Sigmoid colon (tissue), 7 donors: ENCODE measurements around the gene NTN1. TPM values are rescaled to one million over a fixed set of nuclear protein-coding genes. Genes with fewer than 3 reads are reported as not detected.

Experiments used
- DNase-seq: peaks from one replicate; pipeline ENCODE4 v3.0.0-alpha.2; 2019
- H3K27ac ChIP-seq, 4 donors: fragments of 200-600 bp; sonication (generic); one replicate each; pipeline ENCODE4 v1.5.1; 2016 to 2019; ENCODE audit warnings: mild to moderate bottlenecking in 1 of 4
- H3K27me3 ChIP-seq, 3 donors: fragments of 200-600 bp; sonication (generic); one replicate each; pipeline ENCODE4 v1.5.1; 2019; ENCODE audit warnings: mild to moderate bottlenecking in 1 of 3
- H3K36me3 ChIP-seq, 4 donors: fragments of 200-600 bp; sonication (generic); one replicate each; pipeline ENCODE4 v1.5.1; 2016 to 2019
- H3K4me1 ChIP-seq, 4 donors: fragments of 200-600 bp; sonication (generic); one replicate each; pipeline ENCODE4 v1.5.1; 2017 to 2019
- H3K4me3 ChIP-seq, 4 donors: fragments of 200-600 bp; sonication (generic); one replicate each; pipeline ENCODE4 v1.5.1; 2017 to 2019; ENCODE audit warnings: mild to moderate bottlenecking in 2 of 4, moderate library complexity in 1 of 4
- H3K9me3 ChIP-seq, 4 donors: fragments of 200-600 bp in 3 of 4; sonication (generic) in 3 of 4; one replicate each; pipeline versions ENCODE4 v1.5.1 to v1.6.1; 2013 to 2019
- EP300 ChIP-seq, 4 donors: sonication (generic); formaldehyde crosslinking; IDR thresholded peaks; one replicate each; pipeline ENCODE4 v1.6.1; 2017; ENCODE audit warnings: antibody characterized with exemption in 4 of 4
- POLR2A ChIP-seq, 2 donors: fragments of 450-650 bp; IDR thresholded peaks; one replicate each; pipeline ENCODE4 v1.6.1; 2016; ENCODE audit warnings: antibody characterized with exemption in 2 of 2, mild to moderate bottlenecking in 2 of 2, moderate library complexity in 2 of 2
- POLR2AphosphoS5 ChIP-seq, 4 donors: sonication (generic); formaldehyde crosslinking; IDR thresholded peaks; one replicate each; pipeline ENCODE4 v1.6.1; 2017; ENCODE audit warnings: antibody characterized with exemption in 4 of 4
- WGBS, 2 donors: extraction: QIAGEN DNeasy Blood & Tissue Kit; methylation state at CpG; one replicate each; pipeline ENCODE4 v1.1.7; 2013; 5-methylcytosine and 5-hydroxymethylcytosine counted together
- intact Hi-C: fragments of 100-400 bp; cut with DNase I; formaldehyde crosslinking; loops from one replicate; pipeline ENCODE4 v1.15.1; 2023
- polyA plus RNA-seq, 3 donors: library from polyadenylated mRNA; stranded (reverse); fragments of 200-250 nt; gene quantifications; one replicate each; pipeline ENCODE4 v1.2.3, GENCODE V29; 2013
- total RNA-seq, 4 donors: library from RNA; depleted of rRNA; stranded (reverse); fragments of >200 nt; gene quantifications; one replicate each; pipeline ENCODE4 v1.1.0, GENCODE V29; 2016
- TF ChIP-seq, protein P1 (sequence below), 4 experiments: fragments of 450-650 bp in 3 of 4; fragments of 200-600 bp in 1 of 4; IDR thresholded peaks; one replicate each; pipeline ENCODE4 v1.5.1; 2016 to 2019; ENCODE audit warnings: antibody characterized with exemption in 4 of 4, mild to moderate bottlenecking in 3 of 4, moderate library complexity in 2 of 4
- donor health status: healthy with polysubstance abuse.
- donor health status: Bipolar disorder and iron deficiency.
- donor health status: healthy.

The NTN1 gene
- total and polyA plus RNA-seq, 7 donors = 0.69 to 20.3 (median 10.5) TPM

DNA sequence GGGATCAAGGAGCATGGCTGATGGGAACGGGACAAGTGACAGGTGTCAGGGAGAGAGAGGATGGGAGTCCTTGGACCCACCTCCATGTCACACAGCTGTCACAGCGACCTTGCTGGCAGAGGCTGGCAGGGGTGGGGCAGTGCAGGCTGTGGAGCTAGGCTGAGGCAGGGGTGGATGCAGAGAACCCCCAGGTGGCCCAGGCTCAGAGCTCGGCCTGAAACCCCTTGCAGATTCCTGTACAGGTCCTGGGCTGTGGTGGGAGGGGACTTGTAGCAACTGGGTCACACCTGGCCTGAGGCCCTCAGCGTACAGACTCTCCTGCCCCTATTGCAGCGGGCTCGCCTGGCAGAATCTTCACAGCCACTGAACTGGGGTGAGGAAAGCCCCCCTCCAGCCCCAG is 174.1 kb downstream of the NTN1 start:
- peaks cover 0 to 7% (median 0%) of the 10 kb centered on the region in 4 donors for H3K4me1 ChIP-seq
- no peak for DNase-seq
- H3K36me3 ChIP-seq = no peaks in the 10 kb centered on the region
- H3K4me3 ChIP-seq = no peak overlapping the region
- no peaks in the 10 kb centered on the region for H3K9me3 ChIP-seq
- no peaks in the 10 kb centered on the region for H3K27me3 ChIP-seq
- WGBS, 2 donors = 75 to 88% methylated on average over 6 of the region's 6 CpGs
- intact Hi-C loops = no loop called here
- H3K27ac ChIP-seq = no peak overlapping the region
- TF ChIP-seq POLR2AphosphoS5 (IDR thresholded peaks at IDR 0.05) (no peak), EP300 (IDR thresholded peaks at IDR 0.05) (no peak), POLR2A (IDR thresholded peaks at IDR 0.05) (no peak)
- TF ChIP-seq, protein P1, sequence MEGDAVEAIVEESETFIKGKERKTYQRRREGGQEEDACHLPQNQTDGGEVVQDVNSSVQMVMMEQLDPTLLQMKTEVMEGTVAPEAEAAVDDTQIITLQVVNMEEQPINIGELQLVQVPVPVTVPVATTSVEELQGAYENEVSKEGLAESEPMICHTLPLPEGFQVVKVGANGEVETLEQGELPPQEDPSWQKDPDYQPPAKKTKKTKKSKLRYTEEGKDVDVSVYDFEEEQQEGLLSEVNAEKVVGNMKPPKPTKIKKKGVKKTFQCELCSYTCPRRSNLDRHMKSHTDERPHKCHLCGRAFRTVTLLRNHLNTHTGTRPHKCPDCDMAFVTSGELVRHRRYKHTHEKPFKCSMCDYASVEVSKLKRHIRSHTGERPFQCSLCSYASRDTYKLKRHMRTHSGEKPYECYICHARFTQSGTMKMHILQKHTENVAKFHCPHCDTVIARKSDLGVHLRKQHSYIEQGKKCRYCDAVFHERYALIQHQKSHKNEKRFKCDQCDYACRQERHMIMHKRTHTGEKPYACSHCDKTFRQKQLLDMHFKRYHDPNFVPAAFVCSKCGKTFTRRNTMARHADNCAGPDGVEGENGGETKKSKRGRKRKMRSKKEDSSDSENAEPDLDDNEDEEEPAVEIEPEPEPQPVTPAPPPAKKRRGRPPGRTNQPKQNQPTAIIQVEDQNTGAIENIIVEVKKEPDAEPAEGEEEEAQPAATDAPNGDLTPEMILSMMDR (IDR thresholded peaks at IDR 0.05) = no peak

DNA sequence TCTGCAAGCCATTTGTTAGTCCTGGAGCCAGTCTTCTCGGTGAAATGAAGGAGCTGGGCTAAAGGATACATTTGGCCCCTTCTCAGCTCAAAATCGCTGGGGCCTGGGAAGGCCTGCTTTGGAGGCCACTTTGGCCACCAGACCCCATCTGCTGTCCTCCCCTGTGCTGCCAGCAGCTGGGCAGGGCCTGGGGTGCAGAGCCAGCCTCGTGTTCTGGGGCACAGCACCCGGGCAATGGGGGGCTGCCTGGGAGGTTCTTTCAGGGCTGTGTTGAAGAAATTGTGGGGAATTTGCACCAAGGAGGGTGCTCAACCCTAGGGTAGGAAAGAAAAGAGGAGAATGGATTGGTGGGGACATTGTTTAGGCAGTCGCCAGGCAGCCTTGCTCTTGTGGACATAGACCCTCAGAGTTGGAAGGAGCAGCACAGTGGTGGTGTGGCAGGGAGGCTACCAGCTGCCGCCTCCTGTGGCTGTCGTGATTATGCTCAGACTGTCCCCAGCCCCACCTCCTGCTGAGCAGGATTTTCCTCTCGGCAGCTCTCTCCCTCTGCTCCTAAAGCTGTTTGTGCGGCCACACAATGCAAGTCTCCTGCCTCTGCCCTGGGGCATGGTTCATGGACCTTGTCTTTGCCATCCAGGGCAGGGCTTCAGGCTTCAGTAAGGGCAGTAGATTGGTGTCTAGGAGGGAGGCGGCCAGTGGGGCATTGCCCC is 174.8 kb downstream of the NTN1 start:
- TF ChIP-seq, protein P1 (IDR thresholded peaks at IDR 0.05) = no peak
- no peak for TF ChIP-seq POLR2AphosphoS5 (IDR thresholded peaks at IDR 0.05)
- TF ChIP-seq POLR2A (IDR thresholded peaks at IDR 0.05) = no peak
- no peak for TF ChIP-seq EP300 (IDR thresholded peaks at IDR 0.05)

DNA sequence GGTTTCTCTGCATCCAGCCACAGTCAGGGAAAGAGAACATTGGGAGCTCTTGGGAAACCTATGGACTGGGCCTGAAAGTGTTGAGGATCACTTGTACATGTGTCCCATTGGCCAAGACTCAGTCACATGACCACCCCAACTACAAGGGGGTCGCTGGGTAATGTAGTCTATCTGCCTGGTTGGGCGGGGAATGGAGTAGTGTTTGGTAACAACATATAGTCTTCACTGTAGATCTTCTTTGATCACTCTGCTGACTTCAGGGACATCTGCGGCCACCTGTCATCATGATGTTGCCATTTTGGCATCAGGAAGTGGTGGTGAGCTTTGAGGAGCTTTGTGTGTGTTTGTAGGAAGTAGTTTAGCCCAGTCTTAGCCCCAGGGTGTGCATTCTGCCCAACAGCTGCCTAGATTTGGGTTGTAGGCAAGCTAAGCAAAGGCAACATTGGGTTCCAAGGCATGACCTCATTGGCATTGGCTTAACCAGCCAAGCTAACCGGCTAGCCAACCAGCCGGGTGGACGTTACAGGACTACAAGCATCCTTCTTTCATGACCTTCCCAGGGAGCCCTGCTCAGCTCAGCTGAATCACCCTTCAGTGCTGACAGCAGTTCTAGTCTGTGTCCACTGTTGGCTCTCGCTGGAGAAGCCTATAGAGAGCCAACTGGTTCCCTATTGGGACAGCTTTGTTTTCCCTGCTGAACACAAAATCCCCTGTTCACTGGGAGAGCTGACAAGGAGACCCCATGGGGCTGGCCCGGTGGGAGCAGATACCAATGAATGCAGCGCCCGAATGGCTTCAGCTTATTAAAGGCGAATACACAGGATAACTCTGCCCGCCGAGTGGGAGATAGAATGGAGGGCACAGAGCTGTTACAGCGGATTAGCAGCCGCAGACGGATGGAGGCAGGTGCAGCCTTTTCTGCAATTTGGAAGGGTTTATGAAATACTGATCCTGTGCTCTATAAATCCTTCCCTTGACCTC is 178.6 kb downstream of the NTN1 start:
- H3K27me3 ChIP-seq = no peaks in the 10 kb centered on the region
- no peak overlapping the region for H3K27ac ChIP-seq
- 93 to 95% methylated on average over 16 of the region's 16 CpGs for WGBS, 2 donors
- intact Hi-C loops = no loop called here
- no peaks in the 10 kb centered on the region for H3K36me3 ChIP-seq
- no peak for DNase-seq
- no peaks in the 10 kb centered on the region for H3K9me3 ChIP-seq
- H3K4me3 ChIP-seq = no peak overlapping the region
- TF ChIP-seq EP300 (IDR thresholded peaks at IDR 0.05) (no peak), POLR2A (IDR thresholded peaks at IDR 0.05) (no peak), POLR2AphosphoS5 (IDR thresholded peaks at IDR 0.05) (no peak)
- TF ChIP-seq, protein P1 (IDR thresholded peaks at IDR 0.05) = no peak
- H3K4me1 ChIP-seq = no peaks in the 10 kb centered on the region

More for the DNA sequence above, 174.8 kb downstream of the NTN1 start:
- H3K4me1 ChIP-seq = peaks cover 0 to 7% (median 0%) of the 10 kb centered on the region in 4 donors
- intact Hi-C loops = no loop called here
- WGBS, 2 donors = 37 to 70% methylated on average over 10 of the region's 10 CpGs
- no peak for DNase-seq
- no peak overlapping the region for H3K4me3 ChIP-seq
- H3K27me3 ChIP-seq = no peaks in the 10 kb centered on the region
- no peaks in the 10 kb centered on the region for H3K9me3 ChIP-seq
- H3K27ac ChIP-seq = peak overlapping the region in 1 of 4 donors; percentile 35
- H3K36me3 ChIP-seq = no peaks in the 10 kb centered on the region

DNA sequence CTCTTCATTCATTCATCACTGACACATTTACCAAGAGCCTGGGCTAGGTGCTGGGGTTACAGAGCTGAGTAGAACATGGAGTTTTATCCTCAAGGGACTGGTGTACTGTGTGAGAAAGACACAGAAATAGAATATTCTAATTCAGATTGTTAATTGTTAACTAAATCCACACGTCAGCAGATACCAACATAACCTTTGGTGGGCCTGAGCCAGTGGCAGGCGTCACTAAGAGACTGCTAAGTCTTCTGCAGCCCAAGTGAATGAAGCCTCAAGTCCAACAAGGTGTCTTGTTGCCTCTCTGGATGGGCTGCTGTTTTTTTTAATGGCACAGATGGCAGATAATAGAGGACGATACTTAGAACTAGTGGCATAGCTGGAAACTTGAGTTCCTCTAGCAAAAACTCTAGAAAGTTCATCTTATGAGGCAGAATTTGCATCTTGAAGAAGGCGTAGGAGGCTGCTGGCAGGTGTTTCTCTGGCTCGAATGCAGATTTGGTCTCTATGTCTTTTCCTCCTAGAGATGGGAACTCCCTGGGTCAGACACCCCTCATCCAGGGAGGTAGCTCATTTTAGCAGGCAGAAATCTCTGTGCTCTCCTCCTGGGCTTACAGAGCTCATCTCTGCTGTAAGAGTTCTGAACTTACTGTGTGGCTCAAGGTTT is 179.5 kb downstream of the NTN1 start:
- no peak for DNase-seq
- no peak overlapping the region for H3K4me3 ChIP-seq
- H3K27me3 ChIP-seq = no peaks in the 10 kb centered on the region
- intact Hi-C loops = no loop called here
- peaks cover 0 to 2% (median under 1%) of the 10 kb centered on the region in 4 donors for H3K4me1 ChIP-seq
- H3K27ac ChIP-seq = no peak overlapping the region
- 80 to 86% methylated on average over 5 of the region's 5 CpGs for WGBS, 2 donors
- TF ChIP-seq POLR2AphosphoS5 (IDR thresholded peaks at IDR 0.05) = no peak
- no peak for TF ChIP-seq POLR2A (IDR thresholded peaks at IDR 0.05)
- TF ChIP-seq, protein P1 (IDR thresholded peaks at IDR 0.05) = no peak
- no peak for TF ChIP-seq EP300 (IDR thresholded peaks at IDR 0.05)
- H3K36me3 ChIP-seq = no peaks in the 10 kb centered on the region
- H3K9me3 ChIP-seq = no peaks in the 10 kb centered on the region
